A549 (cell line): ENCODE data around the gene EWSR1. TPM values are rescaled to one million over a fixed set of nuclear protein-coding genes. Genes with fewer than 3 reads are reported as not detected.
"Not testable (repeated sequence)": the region's sequence is repeated elsewhere in the genome, so short reads cannot be mapped to it uniquely, and the experiment has no call there.

Experiments
- ATAC-seq, 2 experiments: fragments of 200-7000 bp in 1 of 2; fragments of >200 bp in 1 of 2; cut with Nextera tagmentation in 1 of 2; cut with Tn5 transposase in 1 of 2; 3 replicates each; pipeline versions ENCODE4 v1.8.0 to v1.9.1; 2018 to 2020; ENCODE audit warnings: mild to moderate bottlenecking in 1 of 2, moderate library complexity in 1 of 2
- CTCF ChIA-PET: fragments of 300-600 bp; sonication (Branson Sonifier 250); formaldehyde crosslinking; extraction: SDS; loops from one replicate; lab custom pipeline; 2021; ENCODE audit warnings: antibody characterized with exemption, inconsistent platforms; lab: Yijun Ruan, JAX
- POLR2A ChIA-PET: fragments of 350-600 bp; formaldehyde crosslinking; extraction: SDS; loops from one replicate; lab custom pipeline; 2021; ENCODE audit warnings: antibody characterized with exemption, inconsistent platforms; lab: Yijun Ruan, JAX
- DNase-seq, 2 experiments: peaks; one replicate each; pipeline versions ENCODE4 v3.0.0 to v3.0.0-alpha.2; 2011 to 2016; ENCODE audit warnings: low read depth in 1 of 2, low spot score in 1 of 2
- FAIRE-seq: peaks from 2 replicates; lab custom pipeline; 2011; peaks lifted over from hg19 to GRCh38; lab: Jason Lieb, UNC
- H3K27ac ChIP-seq, 2 experiments: fragments of >200 bp; sonication (Bioruptor Twin); formaldehyde crosslinking; 3 replicates each; pipeline ENCODE4 v1.5.1; 2016 to 2017
- H3K4me1 ChIP-seq: fragments of >200 bp; sonication (Bioruptor Twin); formaldehyde crosslinking; 3 replicates; pipeline ENCODE4 v1.6.1; 2016
- H3K4me2 ChIP-seq: fragments of >200 bp; sonication (Bioruptor Twin); formaldehyde crosslinking; 3 replicates; pipeline ENCODE4 v1.6.1; 2016
- H3K4me3 ChIP-seq: fragments of >200 bp; sonication (Bioruptor Twin); formaldehyde crosslinking; 3 replicates; pipeline ENCODE4 v1.5.1; 2016
- H3K9me3 ChIP-seq: fragments of >200 bp; sonication (Bioruptor Twin); formaldehyde crosslinking; 3 replicates; pipeline ENCODE4 v1.6.1; 2016
- HDAC2 ChIP-seq: fragments of 200-600 bp; sonication (generic); IDR thresholded peaks from 2 replicates; pipeline ENCODE4 v1.6.1; 2016
- HOXA7 ChIP-seq: fragments of 250-450 bp; sonication (Bioruptor Pico); IDR thresholded peaks from 2 replicates; pipeline ENCODE4 v1.5.0; 2020; ENCODE audit warnings: mild to moderate bottlenecking, moderate library complexity
- HOXB13 ChIP-seq: fragments of 250-450 bp; sonication (Bioruptor Pico); IDR thresholded peaks from 2 replicates; pipeline ENCODE4 v1.5.0; 2020; ENCODE audit warnings: low read depth, mild to moderate bottlenecking, moderate library complexity
- MAZ ChIP-seq: fragments of 150-350 bp; IDR thresholded peaks from 2 replicates; pipeline ENCODE4 v1.6.1; 2014; ENCODE audit warnings: antibody characterized with exemption, low read depth, low read length, borderline replicate concordance
- NFE2L2 ChIP-seq: fragments of 150-350 bp; conservative IDR thresholded peaks from 2 replicates; pipeline ENCODE4 v1.6.1; 2014; ENCODE audit warnings: low read length
- NPAS2 ChIP-seq: fragments of 250-450 bp; sonication (Bioruptor Pico); IDR thresholded peaks from 2 replicates; pipeline ENCODE4 v1.8.0; 2022; ENCODE audit warnings: mild to moderate bottlenecking, moderate library complexity, borderline replicate concordance
- POLR2AphosphoS2 ChIP-seq: conservative IDR thresholded peaks from 2 replicates; pipeline ENCODE4 v1.6.1; 2012; ENCODE audit warnings: low read length, improper control_type of control experiment, inconsistent platforms
- RARB ChIP-seq: fragments of 250-450 bp; sonication (Bioruptor Pico); IDR thresholded peaks from 2 replicates; pipeline ENCODE4 v1.8.0; 2021; ENCODE audit warnings: mild to moderate bottlenecking, moderate library complexity
- RCOR1 ChIP-seq: fragments of 150-350 bp; IDR thresholded peaks from 2 replicates; pipeline ENCODE4 v1.6.1; 2014; ENCODE audit warnings: antibody characterized with exemption, low read length, low read depth
- SREBF2 ChIP-seq: fragments of 450-650 bp; IDR thresholded peaks from 2 replicates; pipeline ENCODE4 v1.6.1; 2014; ENCODE audit warnings: mild to moderate bottlenecking, moderate library complexity
- ZFP36 ChIP-seq: fragments of 450-650 bp; IDR thresholded peaks from 2 replicates; pipeline ENCODE4 v1.6.1; 2014; ENCODE audit warnings: borderline replicate concordance; ENCODE audit not compliant: partially characterized antibody
- WGBS: methylation state at CpG from one replicate; pipeline ENCODE4 v1.1.6; 2017; ENCODE audit errors: missing lambda C conversion rate; 5-methylcytosine and 5-hydroxymethylcytosine counted together
- polyA plus RNA-seq, 4 experiments: library from polyadenylated mRNA; depleted of rRNA in 3 of 4; stranded (reverse); fragments of >200 nt; fragmentation: RNase III in 1 of 4; extraction: RNeasy Plus Mini Kit Qiagen cat#74134 plus additional on column Dnase treatment in 1 of 4; gene quantifications; 2 replicates in 3 of 4; 3 replicates in 1 of 4; pipeline ENCODE4 v1.2.3, GENCODE V29; 2011 to 2017
- TF ChIP-seq, protein P1 (sequence below): IDR thresholded peaks from 2 replicates; pipeline ENCODE4 v1.6.1; 2012
- TF ChIP-seq, protein P2 (sequence below): fragments of 200-600 bp; sonication (generic); IDR thresholded peaks from 2 replicates; pipeline ENCODE4 v1.6.1; 2016; ENCODE audit warnings: antibody characterized with exemption, mild to moderate bottlenecking, moderate library complexity
- TF ChIP-seq, protein P3 (sequence below): fragments of 250-450 bp; sonication (Bioruptor Pico); IDR thresholded peaks from 2 replicates; pipeline ENCODE4 v1.5.0; 2021; ENCODE audit warnings: mild to moderate bottlenecking, moderate library complexity, borderline replicate concordance
- TF ChIP-seq, protein P4 (sequence below): fragments of 150-350 bp; IDR thresholded peaks from 2 replicates; pipeline ENCODE4 v1.6.1; 2014; ENCODE audit warnings: low read depth, mild to moderate bottlenecking, low read length

Gene EWSR1
- polyA plus RNA-seq, 2 of the 4 experiments (the other 2 are of a cell fraction) = 146 to 281 TPM

DNA sequence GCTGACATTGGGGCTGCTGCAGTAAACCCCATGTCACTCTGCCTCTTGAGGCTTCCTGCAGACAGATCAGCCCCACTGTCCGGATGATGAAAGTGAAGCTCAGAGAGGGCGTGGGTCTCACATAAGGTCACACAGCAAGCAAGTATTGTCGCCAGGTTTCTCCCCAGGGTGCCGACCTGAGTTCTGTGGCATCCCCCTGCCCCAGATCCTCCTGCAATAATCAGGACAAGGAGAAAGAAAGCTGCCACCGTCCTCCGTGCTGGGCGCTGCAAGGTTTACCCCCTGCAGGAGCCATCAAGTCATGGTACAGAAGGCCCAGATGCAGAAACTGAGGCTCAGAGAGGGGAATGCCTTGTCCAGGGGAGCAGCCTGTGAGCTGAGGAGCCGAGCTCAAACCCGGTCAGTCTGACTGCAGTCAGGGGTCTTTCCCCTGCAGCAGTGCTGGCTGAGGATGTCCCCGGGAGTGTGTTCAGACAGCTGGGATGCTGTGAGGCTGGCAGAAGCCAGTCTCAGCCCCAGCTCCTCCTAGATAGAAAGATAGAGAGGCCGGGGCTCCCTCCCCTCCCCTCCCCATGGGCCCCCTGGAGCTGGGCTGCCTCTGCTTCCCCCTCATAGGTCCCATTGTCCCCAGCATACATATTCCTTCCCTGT, 49.2 kb upstream of the EWSR1 start:
- H3K4me1 ChIP-seq = peaks cover 9% of the 10 kb centered on the region
- H3K4me3 ChIP-seq = no peak overlapping the region
- FAIRE-seq = no peak
- POLR2A ChIA-PET = no interaction called here
- no peak overlapping the region for H3K27ac ChIP-seq
- CTCF ChIA-PET = interaction anchor here (0.7 to 3.7 kb wide), 5 partner anchors 9 to 140 kb away, joined by 3 to 15 read pairs (median 4); partner anchors contain the start of gene EMID1
- no peaks in the 10 kb centered on the region for H3K9me3 ChIP-seq
- no peak for ATAC-seq
- no peak for TF ChIP-seq POLR2AphosphoS2
- TF ChIP-seq RCOR1 = no peak
- TF ChIP-seq ZFP36 = peak; percentile 31
- DNase-seq = no peak
- 82% methylated on average over 8 of the region's 11 CpGs for WGBS
- no peak overlapping the region for H3K4me2 ChIP-seq

DNA sequence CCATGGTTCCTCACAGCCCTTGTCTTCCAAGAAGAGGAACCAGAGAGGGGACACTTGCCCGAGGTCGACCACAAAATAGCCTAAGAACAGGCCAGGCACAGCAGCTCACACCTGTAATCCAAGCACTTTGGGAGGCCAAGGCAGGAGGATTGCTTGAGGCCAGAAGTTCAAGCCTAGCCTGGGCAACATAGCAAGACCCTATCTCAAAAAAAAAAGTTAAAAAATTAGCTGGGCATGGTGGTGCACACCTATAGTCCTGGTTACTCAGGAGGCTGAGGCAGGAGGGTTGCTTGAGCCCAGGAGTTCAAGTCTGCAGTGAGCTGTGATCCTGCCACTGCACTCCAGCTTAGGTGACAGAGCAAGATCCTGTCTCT, 48.7 kb upstream of the EWSR1 start:
- 60% methylated on average over 2 of the region's 2 CpGs for WGBS
- H3K9me3 ChIP-seq, ATAC-seq, H3K4me3 ChIP-seq, H3K4me1 ChIP-seq, H3K27ac ChIP-seq, FAIRE-seq, POLR2A ChIA-PET, H3K4me2 ChIP-seq, DNase-seq: not testable (repeated sequence)
- CTCF ChIA-PET = interaction anchor here (1.3 to 3.7 kb wide), 2 partner anchors 14 to 26 kb away, joined by 5 to 15 read pairs; partner anchors contain the start of gene EMID1

DNA sequence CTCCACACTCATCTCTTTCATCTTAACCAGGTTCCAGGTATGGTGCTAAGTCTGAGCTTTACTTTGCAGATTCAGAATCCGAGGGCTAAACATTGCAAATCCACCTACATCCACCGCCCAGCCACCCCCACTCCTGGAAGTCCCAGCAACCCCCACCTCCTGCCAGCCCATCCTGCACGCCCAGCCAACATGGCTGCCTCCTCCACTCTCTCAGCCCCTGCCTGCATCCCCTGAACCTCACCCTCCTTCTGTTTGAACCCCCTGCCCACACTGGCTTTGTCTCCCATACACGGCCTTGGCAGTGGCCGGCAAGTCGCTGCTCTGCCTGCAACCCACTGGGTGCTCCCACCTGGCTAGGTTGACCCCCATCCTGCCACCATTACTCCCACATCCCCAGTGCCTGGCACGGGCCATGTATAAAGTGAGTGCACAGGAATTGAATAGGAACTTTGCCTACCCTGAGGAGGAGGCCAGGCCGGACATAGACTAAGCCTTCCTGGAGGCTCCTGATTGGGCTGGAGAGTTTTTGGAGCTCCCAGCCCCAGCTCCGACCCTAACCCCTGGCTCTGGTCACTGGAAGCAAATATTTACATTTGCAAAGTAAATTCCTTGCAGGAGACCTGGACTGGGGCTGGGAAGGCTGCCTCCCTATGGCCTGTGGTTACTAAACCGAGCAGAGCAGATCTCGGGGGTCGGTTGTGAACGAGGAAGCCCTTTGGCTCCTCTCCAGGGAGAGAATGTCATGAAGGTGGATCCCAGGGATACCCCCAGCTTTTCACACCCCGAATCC, 48.0 kb upstream of the EWSR1 start:
- ChIA-PET POLR2A (no interaction called here), CTCF (interaction anchor here (0.6 to 3.7 kb wide), 4 partner anchors 18 to 614 kb away, joined by 3 to 15 read pairs (median 6); no protein-coding TSS in a partner anchor)
- WGBS = 49% methylated on average over 14 of the region's 14 CpGs
- H3K4me1 ChIP-seq = peaks cover 9% of the 10 kb centered on the region
- H3K4me3 ChIP-seq = no peak overlapping the region
- H3K4me2 ChIP-seq = peak overlapping the region; percentile 5; the same call in 1 of the 3 replicates
- H3K9me3 ChIP-seq = no peaks in the 10 kb centered on the region
- H3K27ac ChIP-seq = no peak overlapping the region
- DNase-seq (no peak), FAIRE-seq (no peak), ATAC-seq (peak in 1 of 2 experiments; percentile 20; a peak in 2 of 6 replicates)
- TF ChIP-seq MAZ (no peak), HDAC2 (no peak), SREBF2 (no peak), HOXB13 (CRISPR knock-in tag) (no peak), RARB (CRISPR knock-in tag) (no peak), NPAS2 (no peak), HOXA7 (no peak), NFE2L2 (no peak)
- TF ChIP-seq, protein P1, sequence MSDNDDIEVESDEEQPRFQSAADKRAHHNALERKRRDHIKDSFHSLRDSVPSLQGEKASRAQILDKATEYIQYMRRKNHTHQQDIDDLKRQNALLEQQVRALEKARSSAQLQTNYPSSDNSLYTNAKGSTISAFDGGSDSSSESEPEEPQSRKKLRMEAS = no peak
- TF ChIP-seq, protein P2, sequence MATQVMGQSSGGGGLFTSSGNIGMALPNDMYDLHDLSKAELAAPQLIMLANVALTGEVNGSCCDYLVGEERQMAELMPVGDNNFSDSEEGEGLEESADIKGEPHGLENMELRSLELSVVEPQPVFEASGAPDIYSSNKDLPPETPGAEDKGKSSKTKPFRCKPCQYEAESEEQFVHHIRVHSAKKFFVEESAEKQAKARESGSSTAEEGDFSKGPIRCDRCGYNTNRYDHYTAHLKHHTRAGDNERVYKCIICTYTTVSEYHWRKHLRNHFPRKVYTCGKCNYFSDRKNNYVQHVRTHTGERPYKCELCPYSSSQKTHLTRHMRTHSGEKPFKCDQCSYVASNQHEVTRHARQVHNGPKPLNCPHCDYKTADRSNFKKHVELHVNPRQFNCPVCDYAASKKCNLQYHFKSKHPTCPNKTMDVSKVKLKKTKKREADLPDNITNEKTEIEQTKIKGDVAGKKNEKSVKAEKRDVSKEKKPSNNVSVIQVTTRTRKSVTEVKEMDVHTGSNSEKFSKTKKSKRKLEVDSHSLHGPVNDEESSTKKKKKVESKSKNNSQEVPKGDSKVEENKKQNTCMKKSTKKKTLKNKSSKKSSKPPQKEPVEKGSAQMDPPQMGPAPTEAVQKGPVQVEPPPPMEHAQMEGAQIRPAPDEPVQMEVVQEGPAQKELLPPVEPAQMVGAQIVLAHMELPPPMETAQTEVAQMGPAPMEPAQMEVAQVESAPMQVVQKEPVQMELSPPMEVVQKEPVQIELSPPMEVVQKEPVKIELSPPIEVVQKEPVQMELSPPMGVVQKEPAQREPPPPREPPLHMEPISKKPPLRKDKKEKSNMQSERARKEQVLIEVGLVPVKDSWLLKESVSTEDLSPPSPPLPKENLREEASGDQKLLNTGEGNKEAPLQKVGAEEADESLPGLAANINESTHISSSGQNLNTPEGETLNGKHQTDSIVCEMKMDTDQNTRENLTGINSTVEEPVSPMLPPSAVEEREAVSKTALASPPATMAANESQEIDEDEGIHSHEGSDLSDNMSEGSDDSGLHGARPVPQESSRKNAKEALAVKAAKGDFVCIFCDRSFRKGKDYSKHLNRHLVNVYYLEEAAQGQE = no peak
- TF ChIP-seq, protein P3, sequence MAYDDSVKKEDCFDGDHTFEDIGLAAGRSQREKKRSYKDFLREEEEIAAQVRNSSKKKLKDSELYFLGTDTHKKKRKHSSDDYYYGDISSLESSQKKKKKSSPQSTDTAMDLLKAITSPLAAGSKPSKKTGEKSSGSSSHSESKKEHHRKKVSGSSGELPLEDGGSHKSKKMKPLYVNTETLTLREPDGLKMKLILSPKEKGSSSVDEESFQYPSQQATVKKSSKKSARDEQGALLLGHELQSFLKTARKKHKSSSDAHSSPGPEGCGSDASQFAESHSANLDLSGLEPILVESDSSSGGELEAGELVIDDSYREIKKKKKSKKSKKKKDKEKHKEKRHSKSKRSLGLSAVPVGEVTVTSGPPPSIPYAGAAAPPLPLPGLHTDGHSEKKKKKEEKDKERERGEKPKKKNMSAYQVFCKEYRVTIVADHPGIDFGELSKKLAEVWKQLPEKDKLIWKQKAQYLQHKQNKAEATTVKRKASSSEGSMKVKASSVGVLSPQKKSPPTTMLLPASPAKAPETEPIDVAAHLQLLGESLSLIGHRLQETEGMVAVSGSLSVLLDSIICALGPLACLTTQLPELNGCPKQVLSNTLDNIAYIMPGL (CRISPR knock-in tag) = no peak
- TF ChIP-seq, protein P4, sequence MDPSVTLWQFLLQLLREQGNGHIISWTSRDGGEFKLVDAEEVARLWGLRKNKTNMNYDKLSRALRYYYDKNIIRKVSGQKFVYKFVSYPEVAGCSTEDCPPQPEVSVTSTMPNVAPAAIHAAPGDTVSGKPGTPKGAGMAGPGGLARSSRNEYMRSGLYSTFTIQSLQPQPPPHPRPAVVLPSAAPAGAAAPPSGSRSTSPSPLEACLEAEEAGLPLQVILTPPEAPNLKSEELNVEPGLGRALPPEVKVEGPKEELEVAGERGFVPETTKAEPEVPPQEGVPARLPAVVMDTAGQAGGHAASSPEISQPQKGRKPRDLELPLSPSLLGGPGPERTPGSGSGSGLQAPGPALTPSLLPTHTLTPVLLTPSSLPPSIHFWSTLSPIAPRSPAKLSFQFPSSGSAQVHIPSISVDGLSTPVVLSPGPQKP = no peak
